Activated T-cell treated with anti-CD3 and anti-CD28 coated beads, Interleukin-2, amount 50 U/mL, for 1 hour (primary cell): ENCODE data around the gene ARHGAP22.

ENCODE experiments used
- DNase-seq: peaks from one replicate; pipeline ENCODE4 v3.0.0-alpha.2; 2020

Gene ARHGAP22

GRCh38 chr10:48508791-48509772 is 95.8 kb downstream of the ARHGAP22 start:
- DNase-seq: no peak

GRCh38 chr10:48507933-48508790 is 96.7 kb downstream of the ARHGAP22 start:
- no peak for DNase-seq

GRCh38 chr10:48507494-48507893 is 97.4 kb downstream of the ARHGAP22 start:
- DNase-seq: no peak

GRCh38 chr10:48506147-48506917 is 98.5 kb downstream of the ARHGAP22 start:
- DNase-seq: no peak

- DNase-seq: no peak
Observed at GRCh38 chr10:48505394-48506112, 99.3 kb downstream of the ARHGAP22 start.

GRCh38 chr10:48504141-48504885 is 100.6 kb downstream of the ARHGAP22 start:
- DNase-seq: no peak

- no peak for DNase-seq
Observed at GRCh38 chr10:48503293-48503911, 101.5 kb downstream of the ARHGAP22 start.

GRCh38 chr10:48502791-48503190 is 102.1 kb downstream of the ARHGAP22 start:
- DNase-seq: no peak

- no peak for DNase-seq
Observed at GRCh38 chr10:48501787-48502771, 102.8 kb downstream of the ARHGAP22 start.

GRCh38 chr10:48501226-48501625 is 103.6 kb downstream of the ARHGAP22 start:
- no peak for DNase-seq

GRCh38 chr10:48500771-48501170 is 104.1 kb downstream of the ARHGAP22 start:
- no peak for DNase-seq

- DNase-seq: no peak
Observed at GRCh38 chr10:48498940-48499510, 105.8 kb downstream of the ARHGAP22 start.

GRCh38 chr10:48497780-48498770 is 106.8 kb downstream of the ARHGAP22 start:
- no peak for DNase-seq

GRCh38 chr10:48496831-48497779 is 107.8 kb downstream of the ARHGAP22 start:
- no peak for DNase-seq

GRCh38 chr10:48496105-48496830 is 108.6 kb downstream of the ARHGAP22 start:
- no peak for DNase-seq
